Measurements from ENCODE around the gene ABLIM2.

Gene ABLIM2

GRCh38 chr4:8050555-8051206 lies 107.9 kb downstream of the ABLIM2 start:
- no peak for TF ChIP-seq CTCF (conservative IDR thresholded peaks at IDR 0.05; ENCODE audit: low read depth, low read length)
- DNase-seq (ENCODE audit: low read depth) = peak; percentile 13
- H3K4me3 ChIP-seq (ENCODE audit: low read length) = no peak overlapping the region

- TF ChIP-seq CTCF (conservative IDR thresholded peaks at IDR 0.05; ENCODE audit: low read depth, low read length) = no peak
- H3K4me3 ChIP-seq (ENCODE audit: low read length) = no peak overlapping the region
- DNase-seq (ENCODE audit: low read depth) = no peak
These were observed 108.4 kb downstream of the ABLIM2 start for GRCh38 chr4:8050180-8050554.

- no peak overlapping the region for H3K4me3 ChIP-seq (ENCODE audit: low read length)
- no peak for TF ChIP-seq CTCF (conservative IDR thresholded peaks at IDR 0.05; ENCODE audit: low read depth, low read length)
- no peak for DNase-seq (ENCODE audit: low read depth)
These were observed 109.5 kb downstream of the ABLIM2 start for GRCh38 chr4:8048856-8049676.

GRCh38 chr4:8047837-8048678 lies 110.6 kb downstream of the ABLIM2 start:
- no peak for DNase-seq (ENCODE audit: low read depth)
- no peak for TF ChIP-seq CTCF (conservative IDR thresholded peaks at IDR 0.05; ENCODE audit: low read depth, low read length)
- no peak overlapping the region for H3K4me3 ChIP-seq (ENCODE audit: low read length)

- no peak for DNase-seq (ENCODE audit: low read depth)
- no peak overlapping the region for H3K4me3 ChIP-seq (ENCODE audit: low read length)
- no peak for TF ChIP-seq CTCF (conservative IDR thresholded peaks at IDR 0.05; ENCODE audit: low read depth, low read length)
These were observed 111.6 kb downstream of the ABLIM2 start for GRCh38 chr4:8046925-8047541.

- no peak for TF ChIP-seq CTCF (conservative IDR thresholded peaks at IDR 0.05; ENCODE audit: low read depth, low read length)
- DNase-seq (ENCODE audit: low read depth) = no peak
- H3K4me3 ChIP-seq (ENCODE audit: low read length) = no peak overlapping the region
These were observed 112.7 kb downstream of the ABLIM2 start for GRCh38 chr4:8045909-8046308.

All from retinal pigment epithelial cell (primary cell).